HepG2 (cell line): Measurements from ENCODE around the gene PTGR3. TPM values are rescaled to one million over a fixed set of nuclear protein-coding genes. Genes with fewer than 3 reads are reported as not detected.
"Not testable (repeated sequence)": the region's sequence is repeated elsewhere in the genome, so short reads cannot be mapped to it uniquely, and the experiment has no call there.

Experiments
- ATAC-seq: fragments of 200-7000 bp; cut with Tn5 transposase; 3 replicates; pipeline ENCODE4 v1.9.1; 2020; ENCODE audit warnings: mild to moderate bottlenecking, moderate library complexity
- BruUV-seq: library from RNA; stranded (reverse); fragments of 400-500 nt; replicated peaks from 2 replicates; lab custom pipeline; 2021; lab: Mats Ljungman, UMichigan
- CTCF ChIA-PET: fragments of 300-600 bp; formaldehyde crosslinking; extraction: SDS; loops from one replicate; lab custom pipeline; 2021; ENCODE audit warnings: low total read pairs, inconsistent platforms, low intra/inter-chr PET ratio; lab: Yijun Ruan, JAX
- POLR2A ChIA-PET: fragments of 350-600 bp; sonication (Branson Sonifier 250); formaldehyde crosslinking; loops from one replicate; lab custom pipeline; 2020; ENCODE audit warnings: antibody characterized with exemption, inconsistent platforms; lab: Yijun Ruan, JAX
- DNase-seq: peaks from one replicate; pipeline ENCODE4 v3.0.0-alpha.2; 2015; ENCODE audit warnings: low spot score
- FAIRE-seq: peaks from 3 replicates; lab custom pipeline; 2011; peaks lifted over from hg19 to GRCh38; lab: Jason Lieb, UNC
- H2AFZ ChIP-seq: one replicate; pipeline ENCODE4 v1.6.1; 2011; ENCODE audit warnings: low read length, inconsistent platforms
- H3K27ac ChIP-seq: fragments of 300-600 bp; 3 replicates; pipeline ENCODE4 v1.8.0; 2011; ENCODE audit warnings: mixed run types, mild to moderate bottlenecking, mixed read lengths, low read length, inconsistent platforms; ENCODE audit not compliant: insufficient read depth; ENCODE audit errors: extremely low read length
- H3K27me3 ChIP-seq, 2 experiments: fragments of 200-600 bp in 1 of 2; 2 replicates in 1 of 2; 3 replicates in 1 of 2; pipeline versions ENCODE4 v1.6.0 to v1.8.0; 2011; ENCODE audit warnings: low read length in 2 of 2, mild to moderate bottlenecking in 2 of 2, moderate library complexity in 2 of 2, inconsistent platforms in 1 of 2; ENCODE audit not compliant: insufficient read depth in 2 of 2, control insufficient read depth in 1 of 2
- H3K36me3 ChIP-seq, 2 experiments: fragments of 200-600 bp in 1 of 2; replicated peaks in 1 of 2; 2 replicates in 1 of 2; 3 replicates in 1 of 2; pipeline versions ENCODE4 v1.5.1 to v1.8.0; 2011; ENCODE audit warnings: low read length in 2 of 2, inconsistent platforms in 1 of 2; ENCODE audit not compliant: insufficient read depth in 2 of 2, control insufficient read depth in 1 of 2
- H3K4me1 ChIP-seq: 2 replicates; pipeline ENCODE4 v1.5.1; 2012; ENCODE audit warnings: low read length, inconsistent platforms; ENCODE audit not compliant: insufficient read depth
- H3K4me2 ChIP-seq: 2 replicates; pipeline ENCODE4 v1.6.0; 2011; ENCODE audit warnings: low read depth, low read length, inconsistent platforms
- H3K4me3 ChIP-seq, 3 experiments: fragments of 200-600 bp in 1 of 3; sonication (generic), shearing (Covaris generic) in 1 of 3; replicated peaks in 1 of 3; 2 replicates each; pipeline ENCODE4 v1.5.1; 2011 to 2016; ENCODE audit warnings: low read length in 3 of 3, inconsistent platforms in 2 of 3, low read depth in 2 of 3, mild to moderate bottlenecking in 2 of 3, control low read depth in 1 of 3, mixed read lengths in 1 of 3; ENCODE audit not compliant: insufficient read depth in 1 of 3
- H3K79me2 ChIP-seq: one replicate; pipeline ENCODE4 v1.6.1; 2011; ENCODE audit warnings: low read length, inconsistent platforms; ENCODE audit not compliant: insufficient read depth
- H3K9ac ChIP-seq: 2 replicates; pipeline ENCODE4 v1.6.0; 2011; ENCODE audit warnings: mild to moderate bottlenecking, low read depth, low read length, inconsistent platforms; ENCODE audit not compliant: insufficient read depth
- H3K9me3 ChIP-seq: 2 replicates; pipeline ENCODE4 v1.5.1; 2012; ENCODE audit warnings: mild to moderate bottlenecking, low read length
- H4K20me1 ChIP-seq: 2 replicates; pipeline ENCODE4 v1.6.0; 2011; ENCODE audit warnings: inconsistent platforms, mild to moderate bottlenecking, low read length, moderate library complexity; ENCODE audit not compliant: insufficient read depth
- DNMT1 ChIP-seq: sonication (generic); formaldehyde crosslinking; IDR thresholded peaks from 2 replicates; pipeline ENCODE4 v1.5.1; 2020; ENCODE audit warnings: mild to moderate bottlenecking, missing genetic modification reagents
- HDAC2 ChIP-seq: sonication (generic); formaldehyde crosslinking; IDR thresholded peaks from 2 replicates; pipeline ENCODE4 v1.4.0; 2020; ENCODE audit warnings: missing genetic modification reagents
- MIXL1 ChIP-seq: IDR thresholded peaks from 2 replicates; pipeline ENCODE4 v1.6.1; 2016
- SCMH1 ChIP-seq: sonication (generic); formaldehyde crosslinking; IDR thresholded peaks from 2 replicates; pipeline ENCODE4 v1.9.0; 2021; ENCODE audit warnings: missing genetic modification reagents, mild to moderate bottlenecking, borderline replicate concordance
- ZBTB10 ChIP-seq: sonication (generic); formaldehyde crosslinking; IDR thresholded peaks from 2 replicates; pipeline ENCODE4 v1.4.0; 2020; ENCODE audit warnings: missing genetic modification reagents, borderline replicate concordance
- ZC3H13 ChIP-seq: sonication (generic); formaldehyde crosslinking; IDR thresholded peaks from 2 replicates; pipeline ENCODE4 v1.8.1; 2023; ENCODE audit warnings: mild to moderate bottlenecking, missing genetic modification reagents, moderate library complexity
- ZNF12 ChIP-seq: sonication (generic); formaldehyde crosslinking; IDR thresholded peaks from 2 replicates; pipeline ENCODE4 v1.5.0; 2020; ENCODE audit warnings: missing genetic modification reagents
- ZNF282 ChIP-seq: fragments of 450-650 bp; IDR thresholded peaks from 2 replicates; pipeline ENCODE4 v1.6.1; 2018; ENCODE audit not compliant: partially characterized antibody
- ZNF597 ChIP-seq: sonication (generic); formaldehyde crosslinking; IDR thresholded peaks from 2 replicates; pipeline ENCODE4 v1.5.0; 2020; ENCODE audit warnings: missing genetic modification reagents
- WGBS: methylation state at CpG from one replicate; pipeline ENCODE4 v1.1.6; 2017; ENCODE audit warnings: low lambda C conversion rate; 5-methylcytosine and 5-hydroxymethylcytosine counted together
- in situ Hi-C: cut with HindIII; loops from 2 replicates; pipeline ENCODE4 v1.10.0; 2017; ENCODE audit warnings: low pct_unique_long_range_greater_than_20kb; ENCODE audit not compliant: extremely low pct_ligation_motif_present
- intact Hi-C: fragments of 100-400 bp; cut with micrococcal nuclease; formaldehyde crosslinking; loops from one replicate; pipeline ENCODE4 v1.10.0; 2022; ENCODE audit not compliant: unreplicated experiment
- polyA plus RNA-seq, 8 experiments: library from polyadenylated mRNA; depleted of rRNA in 3 of 8; stranded (reverse) in 7 of 8; unstranded in 1 of 8; fragments of >200 nt; fragmentation: Illumina TruSeq in 4 of 8; extraction: Trizol in 4 of 8; gene quantifications; 2 replicates each; pipeline versions ENCODE4 v1.2.1 to v1.2.3, GENCODE V29; 2011 to 2016; ENCODE audit warnings: low read depth in 4 of 8, missing spikeins in 1 of 8, mixed read lengths in 1 of 8; ENCODE audit not compliant: insufficient read depth in 1 of 8
- total RNA-seq, 5 experiments: library from RNA; depleted of rRNA; stranded (reverse); fragments of >200 nt; fragmentation: Illumina TruSeq; extraction: Trizol; gene quantifications; 2 replicates each; pipeline ENCODE4 v1.2.3, GENCODE V29; 2016; ENCODE audit warnings: low read depth in 1 of 5

PTGR3 gene
- total and polyA plus RNA-seq, 2 of the 13 experiments (the other 11 are each of a cell fraction or from before 2014, with no cell fraction given): 11.5 to 25.3 TPM

DNA sequence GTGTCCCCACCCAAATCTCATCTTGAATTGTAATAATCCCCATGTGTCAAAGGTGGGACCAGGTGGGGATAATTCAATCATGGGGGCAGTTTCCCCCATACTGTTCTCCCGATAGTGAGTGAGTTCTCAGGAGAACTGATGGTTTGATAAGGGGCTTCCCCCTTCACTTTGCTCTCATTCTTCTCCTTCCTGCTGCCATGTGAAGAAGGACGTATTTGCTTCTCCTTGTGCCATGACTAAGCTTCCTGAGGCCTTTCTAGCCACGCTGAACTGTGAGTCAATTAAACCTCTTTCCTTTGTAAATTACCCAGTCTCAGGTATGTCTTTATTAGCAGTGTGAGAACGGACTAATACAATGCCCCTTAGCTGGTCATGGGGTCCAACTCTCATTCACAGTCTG, 21.2 kb downstream of the PTGR3 start:
- intact Hi-C loops, H3K4me1 ChIP-seq, H4K20me1 ChIP-seq, H3K27me3 ChIP-seq, BruUV-seq, H3K9ac ChIP-seq, H3K4me2 ChIP-seq, ATAC-seq, H2AFZ ChIP-seq, H3K27ac ChIP-seq, CTCF ChIA-PET, FAIRE-seq, DNase-seq, in situ Hi-C loops, H3K9me3 ChIP-seq, H3K4me3 ChIP-seq, H3K79me2 ChIP-seq, POLR2A ChIA-PET, H3K36me3 ChIP-seq: not testable (repeated sequence)
- 40% methylated on average over 4 of the region's 4 CpGs for WGBS

- Histone ChIP-seq H3K27ac (no peak overlapping the region), H2AFZ (no peak overlapping the region), H3K79me2 (no peaks in the 10 kb centered on the region), H3K9ac (no peak overlapping the region), H3K4me3 (no peak overlapping the region), H3K27me3 (peaks cover 0 to 4% of the 10 kb centered on the region in 2 experiments; a peak in 1 of 5 replicates)
- intact Hi-C loops: no loop called here
- CTCF ChIA-PET: no interaction called here
- POLR2A ChIA-PET: no interaction called here
- BruUV-seq: no TSS peak
- no peak for ATAC-seq
- TF ChIP-seq ZNF12 (CRISPR knock-in tag): no peak
- TF ChIP-seq, all 625 proteins: peak for 0
- Histone ChIP-seq H3K36me3 (no peaks in the 10 kb centered on the region), H3K4me2 (no peak overlapping the region), H3K9me3 (no peaks in the 10 kb centered on the region), H3K4me1 (no peaks in the 10 kb centered on the region), H4K20me1 (no peaks in the 10 kb centered on the region)
- DNase-seq (no peak), FAIRE-seq (no peak)
- 76% methylated on average over 3 of the region's 3 CpGs for WGBS
- in situ Hi-C loops: no loop called here
Observed at GRCh38 chr18:75185460-75185859, 23.5 kb downstream of the PTGR3 start.

DNA sequence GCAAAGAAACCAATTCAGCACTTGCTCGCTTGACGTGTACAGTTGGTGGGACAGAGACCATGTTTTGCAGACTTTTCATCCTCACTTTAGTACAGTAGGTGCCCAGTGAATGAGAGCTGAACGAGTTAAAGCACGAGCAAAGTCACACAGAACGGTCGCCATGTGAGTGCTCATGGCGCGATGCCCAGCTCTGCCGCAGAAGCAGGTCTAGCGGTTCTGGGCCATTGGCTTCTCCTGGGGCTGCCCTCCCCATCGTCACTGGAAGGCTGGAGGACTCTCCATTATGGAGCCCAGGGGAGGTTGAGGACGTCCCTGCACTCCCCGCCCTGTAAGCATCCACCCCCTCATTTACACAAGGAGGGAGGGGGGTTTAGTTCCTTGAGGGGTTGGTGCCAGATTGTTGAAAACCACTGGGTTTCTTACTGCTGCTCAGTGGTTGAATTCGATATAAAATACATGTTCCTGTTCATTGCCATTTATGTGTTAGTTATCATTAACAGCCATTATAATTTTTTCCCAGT, 24.9 kb downstream of the PTGR3 start:
- no peak for ATAC-seq
- no peak for FAIRE-seq
- ChIA-PET CTCF (no interaction called here), POLR2A (no interaction called here)
- in situ Hi-C loops: no loop called here
- no TSS peak for BruUV-seq
- H3K4me1 ChIP-seq: no peaks in the 10 kb centered on the region
- no peak overlapping the region for H3K9ac ChIP-seq
- WGBS: 71% methylated on average over 8 of the region's 14 CpGs
- H3K9me3 ChIP-seq: no peaks in the 10 kb centered on the region
- intact Hi-C loops: no loop called here
- H3K79me2 ChIP-seq: no peaks in the 10 kb centered on the region
- H3K36me3 ChIP-seq: no peaks in the 10 kb centered on the region
- DNase-seq: no peak
- H4K20me1 ChIP-seq: no peaks in the 10 kb centered on the region
- H3K4me2 ChIP-seq: no peak overlapping the region
- H2AFZ ChIP-seq: no peak overlapping the region
- H3K4me3 ChIP-seq: no peak overlapping the region
- no peak overlapping the region for H3K27ac ChIP-seq
- H3K27me3 ChIP-seq: peaks cover 0 to 4% of the 10 kb centered on the region in 2 experiments; a peak in 1 of 5 replicates
- no peak for TF ChIP-seq ZC3H13
- TF ChIP-seq HDAC2: no peak
- no peak for TF ChIP-seq ZBTB10 (CRISPR knock-in tag)
- TF ChIP-seq ZNF597 (CRISPR knock-in tag): no peak
- TF ChIP-seq MIXL1 (CRISPR knock-in tag): no peak
- no peak for TF ChIP-seq DNMT1
- no peak for TF ChIP-seq ZNF282
- TF ChIP-seq SCMH1: no peak
